ENCODE measurements around the gene ZNF497. TPM values are rescaled to one million over a fixed set of nuclear protein-coding genes. Genes with fewer than 3 reads are reported as not detected.

Gene ZNF497
- total RNA-seq, 1 experiment from 2014 or later: 1.7 TPM

GRCh38 chr19:58395979-58396627 lies 33.6 kb upstream of the ZNF497 start (continued):
- peak; percentile 75; the same call in 1 of the 2 replicates for TF ChIP-seq ZNF671 (CRISPR knock-in tag; IDR thresholded peaks at IDR 0.05)
- TF ChIP-seq FOXP1 (CRISPR knock-in tag; IDR thresholded peaks at IDR 0.05; ENCODE audit: borderline replicate concordance): no peak
- TF ChIP-seq NFATC4 (CRISPR knock-in tag; IDR thresholded peaks at IDR 0.05): peak; percentile 87
- peak; percentile 58; the same call in 1 of the 2 replicates for TF ChIP-seq ZNF263 (CRISPR knock-in tag; IDR thresholded peaks at IDR 0.05; ENCODE audit: low read depth)
- no peak for TF ChIP-seq ZNF138 (CRISPR knock-in tag; conservative IDR thresholded peaks at IDR 0.05)
- no peak for TF ChIP-seq ATF3 (CRISPR knock-in tag; conservative IDR thresholded peaks at IDR 0.05)
- TF ChIP-seq TEAD1 (CRISPR knock-in tag; IDR thresholded peaks at IDR 0.05): 0 out of 2 replicates have a peak, but pooled peaks have one; percentile 14
- TF ChIP-seq ZNF416 (CRISPR knock-in tag; IDR thresholded peaks at IDR 0.05): peak; percentile 91; the same call in 1 of the 2 replicates
- no peak for TF ChIP-seq ZBTB43 (CRISPR knock-in tag; IDR thresholded peaks at IDR 0.05)
- 0 out of 2 replicates have a peak, but pooled peaks have one; percentile 50 for TF ChIP-seq IRF1 (CRISPR knock-in tag; IDR thresholded peaks at IDR 0.05)
- peak; percentile 74; the same call in 1 of the 2 replicates for TF ChIP-seq EMX1 (CRISPR knock-in tag; IDR thresholded peaks at IDR 0.05)
- peak; percentile 32; the same call in 1 of the 2 replicates for TF ChIP-seq PRDM15 (CRISPR knock-in tag; IDR thresholded peaks at IDR 0.05)
- TF ChIP-seq GRHL2 (CRISPR knock-in tag; IDR thresholded peaks at IDR 0.05; ENCODE audit: insufficient replicate concordance, severe bottlenecking): no peak
- TF ChIP-seq MAX (CRISPR knock-in tag; IDR thresholded peaks at IDR 0.05): peak; percentile 40; the same call in 1 of the 2 replicates
- no peak for TF ChIP-seq ATF1 (CRISPR knock-in tag; IDR thresholded peaks at IDR 0.05)

GRCh38 chr19:58395220-58395978 lies 32.8 kb upstream of the ZNF497 start, which contains the start of gene RNF225:
TSS of gene RNF225 (plus strand) at chr19:58395656. CDS start at chr19:58396090, 434 bp downstream.
- H3K27me3 Mint-ChIP-seq (ENCODE audit: low read depth): peaks cover 33% of the 10 kb centered on the region
- CTCF ChIA-PET: interaction anchor here (1.1 to 1.7 kb wide), 4 partner anchors 12 to 186 kb away, joined by 3 to 5 read pairs (median 5); partner anchors contain the start of gene ZBTB45
- peaks cover 10% of the 10 kb centered on the region for H3K4me1 Mint-ChIP-seq
- H3K4me3 Mint-ChIP-seq: peak within 1 kb of the TSS; percentile 73
- POLR2A ChIA-PET: interaction anchor here (1.5 to 1.8 kb wide), 2 partner anchors 12 to 33 kb away, joined by 4 to 6 read pairs; partner anchors contain the start of gene ZNF497
- no peaks in the 10 kb centered on the region for H3K9me3 Mint-ChIP-seq
- H3K27ac Mint-ChIP-seq: peak within 1 kb of the TSS; percentile 63
- ATAC-seq: peak; percentile 67
- DNase-seq (ENCODE audit: low spot score): peak; percentile 59
- peaks cover 37% of the 10 kb centered on the region for H3K36me3 Mint-ChIP-seq
- TF ChIP-seq MYBL2 (CRISPR knock-in tag; IDR thresholded peaks at IDR 0.05) (no peak), FOXP4 (CRISPR knock-in tag; IDR thresholded peaks at IDR 0.05) (no peak), ATF1 (CRISPR knock-in tag; IDR thresholded peaks at IDR 0.05) (no peak; the same call in 1 of the 2 replicates), ATF3 (CRISPR knock-in tag; conservative IDR thresholded peaks at IDR 0.05) (no peak), ZNF317 (CRISPR knock-in tag; IDR thresholded peaks at IDR 0.05; ENCODE audit: borderline replicate concordance, low read depth) (no peak), OVOL2 (CRISPR knock-in tag; IDR thresholded peaks at IDR 0.05; ENCODE audit: borderline replicate concordance) (no peak), SP1 (CRISPR knock-in tag; conservative IDR thresholded peaks at IDR 0.05) (no peak; the same call in none of the 2 replicates), ZNF425 (CRISPR knock-in tag; conservative IDR thresholded peaks at IDR 0.05) (peak; percentile 62; the same call in 1 of the 2 replicates), TEAD4 (CRISPR knock-in tag; IDR thresholded peaks at IDR 0.05) (no peak)
